CD4-positive, alpha-beta T cell treated with Interleukin-2 at 100 ng/mL for 4 hours (primary cell): Measurements from ENCODE around the gene SLC1A2.
A peak's percentile ranks its signal among the peaks of the same experiment; 100 is the strongest.

ENCODE experiments used
- DNase-seq: peaks from one replicate; pipeline ENCODE4 v3.0.0-alpha.2; 2020; ENCODE audit warnings: low spot score

SLC1A2 gene

DNA sequence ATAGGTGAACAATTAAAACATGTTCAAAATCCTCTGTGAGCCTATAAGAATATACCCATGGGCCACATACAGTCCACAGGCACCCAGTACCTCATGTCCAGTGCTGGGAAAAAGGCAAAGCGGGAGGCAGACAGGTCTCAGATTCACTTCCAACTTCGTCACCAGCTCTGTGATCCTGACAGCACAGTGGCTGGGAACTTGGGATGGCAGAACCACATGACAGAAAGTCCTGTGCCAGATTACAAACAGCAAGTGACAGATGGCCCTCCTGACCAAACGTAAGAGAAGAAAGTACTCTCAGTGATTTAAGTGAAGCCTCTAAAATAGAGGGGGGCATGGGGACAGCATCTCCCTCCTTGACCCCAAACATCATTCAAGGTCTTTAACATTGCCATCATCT, 5.8 kb downstream of the SLC1A2 start:
- DNase-seq = no peak

DNA sequence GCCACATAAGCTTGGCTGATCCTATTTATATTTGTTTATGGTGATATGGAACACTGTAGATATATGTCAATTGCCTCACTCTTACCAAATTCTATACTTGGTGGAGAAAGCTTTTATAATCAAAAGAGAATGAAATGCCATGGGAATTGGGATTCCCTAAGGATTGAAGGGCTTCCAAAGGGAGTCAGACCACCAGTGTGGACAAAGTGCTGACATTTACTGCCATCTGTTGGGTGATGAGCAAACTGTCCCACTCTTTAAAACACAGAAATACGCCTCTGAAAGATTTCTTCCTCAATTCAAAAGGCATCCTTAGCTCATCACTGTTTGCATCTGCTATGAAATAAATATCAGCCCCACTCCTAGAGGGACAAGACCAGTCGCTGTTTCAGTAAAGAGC, 7.1 kb downstream of the SLC1A2 start:
- no peak for DNase-seq

GRCh38 chr11:35407041-35407440, 12.3 kb downstream of the SLC1A2 start:
- no peak for DNase-seq

DNA sequence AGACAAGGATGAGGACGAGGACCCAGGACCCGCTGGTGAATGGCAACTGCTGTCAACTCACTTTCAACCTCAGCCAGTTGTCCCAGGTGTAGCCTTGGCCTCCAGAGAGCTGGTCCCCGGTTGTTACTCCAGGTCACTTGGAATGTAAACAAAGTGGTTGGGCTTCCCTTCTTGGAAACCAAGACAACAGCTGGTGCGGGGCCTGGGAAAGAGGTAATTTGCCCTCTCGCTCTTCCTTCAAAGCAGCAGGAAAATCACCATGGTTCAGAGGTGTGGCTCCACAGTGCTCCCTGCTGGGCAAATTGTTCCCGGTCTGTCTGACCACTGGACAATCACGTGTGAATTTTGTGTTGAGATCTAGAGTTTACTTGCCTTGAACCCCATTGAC, 15.0 kb downstream of the SLC1A2 start:
- DNase-seq = no peak

- DNase-seq = no peak
These were observed 15.5 kb downstream of the SLC1A2 start for GRCh38 chr11:35403765-35404387.

- no peak for DNase-seq
These were observed 16.4 kb downstream of the SLC1A2 start for GRCh38 chr11:35402751-35403660.

- no peak for DNase-seq
These were observed 20.5 kb downstream of the SLC1A2 start for GRCh38 chr11:35398881-35399280.

DNA sequence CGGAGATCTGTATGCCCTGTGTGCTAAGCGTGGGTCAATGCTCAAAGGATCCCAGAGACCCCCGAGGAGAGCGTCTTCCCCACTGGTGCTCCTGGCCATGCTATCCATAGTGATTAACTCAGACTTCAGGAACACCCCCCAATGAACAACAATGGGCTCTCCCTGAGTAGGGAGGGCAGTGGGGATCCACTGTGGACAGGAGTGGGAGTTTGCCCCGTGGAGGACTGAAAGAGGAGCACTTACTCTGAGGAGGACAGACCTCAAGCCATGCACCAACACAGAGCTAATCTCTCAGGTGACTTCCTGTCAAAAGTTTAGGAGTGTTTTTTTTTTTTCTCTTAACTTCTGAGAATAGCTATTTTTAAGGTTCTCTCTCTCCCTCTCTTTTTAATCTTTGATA, 24.4 kb downstream of the SLC1A2 start:
- no peak for DNase-seq

DNA sequence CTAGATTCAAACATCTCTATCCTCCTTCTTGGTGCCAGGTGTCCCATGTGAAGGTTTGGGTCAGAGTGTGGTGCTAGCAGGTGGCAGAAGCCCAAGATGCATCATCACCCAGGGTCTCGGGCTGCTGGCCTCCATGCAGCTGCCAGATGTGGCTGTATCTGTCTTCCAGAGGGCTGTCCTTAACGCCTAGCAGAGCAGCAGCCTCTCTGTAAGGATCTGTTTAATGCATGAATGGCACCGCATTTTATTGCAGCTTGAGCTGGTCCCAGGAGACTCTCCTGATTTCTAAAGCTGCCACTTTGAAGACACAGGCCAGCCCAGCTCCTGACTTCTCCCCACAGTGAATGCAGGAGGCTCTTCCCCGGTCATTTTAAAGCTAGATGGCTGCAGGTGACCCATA, 26.3 kb downstream of the SLC1A2 start:
- DNase-seq = no peak

- DNase-seq = peak; percentile 81
These were observed 27.3 kb downstream of the SLC1A2 start for GRCh38 chr11:35391922-35392688.

DNA sequence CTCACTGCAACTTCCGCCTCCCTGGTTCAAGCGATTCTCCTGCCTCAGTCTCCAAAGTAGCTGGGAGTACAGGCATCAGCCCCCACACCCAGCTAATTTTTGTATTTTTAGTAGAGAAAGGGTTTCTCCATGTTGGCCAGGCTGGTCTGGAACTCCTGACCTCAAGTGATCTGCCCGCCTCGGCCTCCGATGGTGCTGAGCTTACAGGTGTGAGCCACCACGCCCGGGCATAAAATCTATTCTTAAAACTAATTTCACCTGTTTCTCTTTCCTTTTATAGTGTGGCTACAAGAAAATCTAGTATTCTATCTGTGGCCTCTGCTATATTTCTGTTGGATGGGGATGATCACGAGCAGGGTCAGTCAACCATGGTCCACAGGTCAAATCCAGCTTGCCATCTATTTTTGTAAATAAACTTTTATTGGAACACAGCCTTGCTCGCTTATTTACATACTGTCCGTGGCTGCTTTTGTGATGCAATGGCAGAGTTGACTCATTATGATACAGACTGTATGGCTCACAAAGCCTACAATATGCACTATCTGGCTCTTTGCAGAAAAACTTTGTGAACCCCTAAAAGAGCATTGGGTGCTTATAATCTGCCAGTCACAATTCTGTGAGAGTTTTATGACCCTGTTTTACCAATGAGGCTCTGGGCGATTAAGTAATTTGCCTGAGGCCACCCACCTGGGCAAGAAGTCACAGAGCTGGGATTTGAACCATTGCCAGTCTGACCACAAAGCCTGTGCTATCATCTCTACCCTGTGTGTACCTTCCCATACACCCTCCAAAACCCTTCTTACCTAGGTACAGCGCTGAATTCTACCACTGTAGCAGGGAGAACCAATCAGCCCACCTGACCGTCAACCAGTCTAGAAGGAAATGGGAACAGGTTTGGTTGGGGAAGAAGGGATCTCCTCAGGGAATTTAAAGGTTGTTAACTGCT, 28.3 kb downstream of the SLC1A2 start:
- peak; percentile 31 for DNase-seq

DNA sequence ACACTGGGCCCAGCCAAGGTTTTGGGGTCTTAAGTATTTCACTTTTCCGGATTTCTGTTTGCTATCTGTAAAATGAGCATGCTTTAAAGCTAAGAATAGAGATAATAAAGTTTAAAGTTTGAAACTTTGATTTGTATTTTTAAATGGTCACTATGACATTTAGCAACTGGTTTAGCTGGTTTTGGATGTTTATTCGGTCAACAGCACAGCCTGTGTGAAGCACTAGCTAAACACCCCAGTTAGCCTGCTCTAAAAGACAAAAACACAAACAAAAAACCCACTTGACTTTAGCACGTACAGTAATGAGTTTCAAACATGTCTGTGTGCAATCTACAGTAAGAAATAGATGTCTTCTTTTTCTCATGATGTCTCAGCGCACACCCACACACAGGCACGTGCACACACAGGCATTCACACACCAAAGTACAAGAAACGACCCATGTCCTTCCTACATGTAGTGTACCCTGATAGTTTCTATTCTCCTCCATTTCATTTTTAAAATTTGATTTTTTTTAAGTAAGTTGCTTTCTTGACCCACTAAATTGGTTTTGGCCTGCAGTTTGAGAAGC, 29.4 kb downstream of the SLC1A2 start:
- DNase-seq = no peak

DNA sequence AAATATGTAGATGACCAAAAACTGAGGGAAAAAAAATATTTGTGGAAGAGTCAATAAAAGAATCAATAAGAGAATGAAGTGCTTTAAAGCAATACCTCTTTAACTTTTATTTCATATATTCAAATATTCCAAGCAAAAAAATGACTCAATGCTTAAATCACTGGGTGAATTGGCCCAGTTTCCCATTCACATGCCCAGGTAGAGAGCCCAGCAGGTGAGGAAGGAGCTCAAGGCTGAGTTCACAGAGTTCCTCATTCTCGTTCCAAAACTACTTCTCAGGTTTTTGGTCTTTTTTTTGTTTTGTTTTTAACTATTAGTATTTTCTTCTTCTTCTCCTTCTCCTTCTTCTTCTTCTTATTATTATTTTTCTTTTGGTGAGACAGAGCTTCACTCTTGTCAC, 30.2 kb downstream of the SLC1A2 start:
- no peak for DNase-seq

DNA sequence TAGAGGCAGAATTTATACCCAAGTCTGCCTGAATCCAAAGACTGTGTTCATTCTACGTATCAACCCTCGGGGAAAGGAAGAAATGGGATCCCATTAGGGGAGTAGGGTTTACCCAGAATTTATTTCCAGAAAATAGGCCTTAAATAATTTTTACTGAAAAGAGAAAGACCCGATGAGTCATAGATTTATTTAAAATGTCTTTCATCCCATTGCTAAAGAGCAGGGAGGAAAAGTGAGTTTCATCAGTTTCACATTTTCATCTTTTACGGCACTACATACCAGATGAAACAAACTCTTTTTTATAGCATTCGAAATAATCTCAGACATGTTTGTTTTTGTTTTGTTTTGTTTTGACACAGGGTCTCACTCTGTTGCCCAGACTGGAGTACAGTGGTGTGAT, 31.3 kb downstream of the SLC1A2 start:
- no peak for DNase-seq

DNA sequence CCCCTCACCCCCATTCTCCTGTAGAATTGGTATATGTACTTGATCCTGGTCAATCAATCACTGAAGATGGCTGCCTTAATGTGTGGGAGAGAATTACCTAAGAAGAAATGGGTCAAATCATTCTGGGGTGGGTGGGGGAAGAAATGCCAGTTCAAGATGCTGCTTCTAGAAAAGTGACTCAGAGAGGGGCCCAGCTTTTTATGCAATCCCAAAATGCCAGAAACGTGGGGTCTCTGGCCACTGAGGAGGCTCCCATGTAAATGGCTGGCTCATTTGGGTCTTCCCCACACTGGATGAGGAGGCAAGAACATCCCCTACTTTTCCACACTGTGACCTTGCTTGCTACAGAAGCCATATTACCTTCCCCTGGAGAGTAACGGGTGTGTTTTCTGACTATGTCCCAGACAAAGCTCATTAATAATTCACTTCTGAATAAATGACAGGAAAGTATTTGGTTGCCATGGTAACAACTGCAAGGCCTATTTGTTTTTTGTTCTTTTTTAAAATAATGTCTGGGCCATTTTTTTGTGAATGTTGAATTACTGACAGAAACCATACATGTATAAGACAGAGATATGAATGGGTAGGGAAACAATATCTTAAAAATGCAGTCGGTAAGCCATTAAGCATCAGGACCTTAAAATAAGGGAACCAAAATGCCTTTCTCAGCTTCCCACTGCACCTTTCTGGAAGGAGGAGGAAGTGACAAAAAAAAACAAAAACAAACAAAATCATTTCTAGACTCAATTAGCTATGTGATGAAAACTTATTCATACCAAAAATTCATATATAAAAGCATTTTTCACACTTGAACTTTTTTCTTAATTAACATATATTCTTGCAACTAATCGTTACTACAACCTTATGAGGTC, 32.0 kb downstream of the SLC1A2 start:
- peak; percentile 28 for DNase-seq

GRCh38 chr11:35383953-35384352, 35.4 kb downstream of the SLC1A2 start:
- no peak for DNase-seq

DNA sequence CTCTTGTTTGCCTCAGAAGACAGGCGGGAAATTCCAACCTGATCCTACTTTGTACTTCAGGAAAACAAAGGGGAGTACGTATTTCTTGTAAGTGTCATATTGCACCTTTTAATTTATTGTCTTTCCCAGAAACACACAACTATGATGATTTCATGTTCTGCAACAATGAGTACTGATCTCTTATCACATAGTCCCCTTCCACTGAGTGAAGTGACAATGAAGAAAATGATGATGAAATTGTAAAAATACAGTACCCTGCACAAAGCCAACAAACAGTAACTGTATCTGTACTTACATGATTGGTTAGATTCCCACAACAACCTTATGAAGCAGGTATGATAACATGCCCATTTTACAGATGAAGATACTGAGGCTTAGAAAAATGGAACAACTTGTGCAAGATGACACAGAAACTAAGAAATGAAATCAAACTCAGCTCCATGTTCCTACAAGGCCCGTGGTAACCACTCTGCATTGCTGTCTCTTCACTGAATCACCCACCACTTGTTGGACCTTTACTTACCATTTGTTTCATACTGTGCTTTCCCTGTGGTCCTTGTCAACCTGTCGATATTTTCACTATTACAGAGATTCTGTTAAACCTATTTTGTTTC, 37.5 kb downstream of the SLC1A2 start:
- DNase-seq = no peak

GRCh38 chr11:35380603-35381002, 38.8 kb downstream of the SLC1A2 start:
- no peak for DNase-seq

DNA sequence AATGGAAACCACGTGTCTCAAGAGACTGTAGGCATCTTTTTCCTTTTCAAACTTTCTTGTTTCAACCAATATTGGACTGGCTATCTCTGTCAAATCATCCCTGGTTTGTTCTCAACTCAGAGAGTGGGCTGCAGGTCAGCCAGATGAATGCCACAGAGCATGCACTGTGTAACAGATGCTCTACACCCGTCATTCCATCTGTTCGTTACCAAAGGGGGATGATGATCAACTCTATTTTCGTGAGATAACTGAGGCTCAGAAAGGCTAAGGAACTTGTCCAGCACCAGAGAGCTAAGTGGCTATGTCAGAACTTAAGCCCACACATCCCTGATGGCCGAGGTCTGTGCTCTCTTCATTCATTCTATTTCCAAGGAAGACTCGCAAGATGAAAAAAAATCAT, 42.1 kb downstream of the SLC1A2 start:
- no peak for DNase-seq

DNA sequence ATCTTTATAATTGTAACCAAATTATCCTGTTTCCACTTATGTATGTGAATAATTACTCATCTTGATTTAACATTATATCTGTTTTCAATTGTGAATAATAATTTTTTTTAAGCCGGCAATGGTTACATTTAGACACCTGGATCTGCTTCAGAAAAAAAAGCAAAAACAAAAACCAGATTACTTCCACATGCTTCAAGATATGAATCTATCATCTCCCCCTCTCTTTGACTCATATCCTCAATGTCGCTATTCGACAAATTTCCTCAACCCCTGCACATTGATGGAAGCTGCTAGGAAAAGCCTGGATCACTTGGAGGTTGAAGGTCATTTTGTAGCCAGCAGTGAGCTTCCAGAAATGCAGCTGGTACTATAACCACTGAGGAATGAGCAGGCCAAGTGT, 42.7 kb downstream of the SLC1A2 start:
- no peak for DNase-seq
